GM21786 (cell line): ENCODE results near the gene MYMX.

Experiments used
- ATAC-seq: cut with Tn5 transposase; IDR thresholded peaks from one replicate; pipeline ENCODE4 v1.9.1; 2021; ENCODE audit not compliant: unreplicated experiment

MYMX gene

GRCh38 chr6:44219053-44219814 is 2.5 kb downstream of the MYMX start:
- ATAC-seq: peak; percentile 39

GRCh38 chr6:44219815-44220784 is 3.4 kb downstream of the MYMX start:
- no peak for ATAC-seq

GRCh38 chr6:44220913-44221290 is 4.2 kb downstream of the MYMX start:
- no peak for ATAC-seq

- ATAC-seq: peak; percentile 36
Observed at GRCh38 chr6:44221291-44221960, 4.7 kb downstream of the MYMX start.

GRCh38 chr6:44221961-44222335 is 5.2 kb downstream of the MYMX start:
- no peak for ATAC-seq

GRCh38 chr6:44222486-44223318 is 6.0 kb downstream of the MYMX start:
- ATAC-seq: peak; percentile 4

- ATAC-seq: peak; percentile 33
Observed at GRCh38 chr6:44223319-44224028, 6.7 kb downstream of the MYMX start, which contains the start of gene SLC29A1. Gene SLC29A1, plus strand, starts transcription at chr6:44223595. Its CDS starts 3,719 bp downstream, at chr6:44227314.

- no peak for ATAC-seq
Observed at GRCh38 chr6:44224029-44224964, 7.6 kb downstream of the MYMX start.

- no peak for ATAC-seq
Observed at GRCh38 chr6:44224965-44225305, 8.2 kb downstream of the MYMX start.

GRCh38 chr6:44225579-44226325 is 9.0 kb downstream of the MYMX start:
- ATAC-seq: no peak

GRCh38 chr6:44226368-44227147 is 9.8 kb downstream of the MYMX start:
- no peak for ATAC-seq

- no peak for ATAC-seq
Observed at GRCh38 chr6:44227148-44227793, 10.5 kb downstream of the MYMX start.

GRCh38 chr6:44228031-44228430 is 11.3 kb downstream of the MYMX start:
- no peak for ATAC-seq

GRCh38 chr6:44228433-44228832 is 11.7 kb downstream of the MYMX start:
- ATAC-seq: no peak

GRCh38 chr6:44228836-44229235 is 12.1 kb downstream of the MYMX start:
- ATAC-seq: no peak

- ATAC-seq: no peak
Observed at GRCh38 chr6:44229376-44230033, 12.8 kb downstream of the MYMX start.
